Measurements from ENCODE around the gene SIRT6.
"Not testable (repeated sequence)": the region's sequence is repeated elsewhere in the genome, so short reads cannot be mapped to it uniquely, and the experiment has no call there.

The SIRT6 gene

GRCh38 chr19:4199699-4200293, 17.4 kb upstream of the SIRT6 start:
- no peak for DNase-seq (ENCODE audit: low read depth)

- DNase-seq (ENCODE audit: low read depth): no peak
These were observed 16.2 kb upstream of the SIRT6 start for GRCh38 chr19:4198467-4199126.

- DNase-seq (ENCODE audit: low read depth): no peak
These were observed 15.5 kb upstream of the SIRT6 start for GRCh38 chr19:4197625-4198466.

- DNase-seq (ENCODE audit: low read depth): no peak
These were observed 14.9 kb upstream of the SIRT6 start for GRCh38 chr19:4197228-4197624.

- no peak for DNase-seq (ENCODE audit: low read depth)
These were observed 14.3 kb upstream of the SIRT6 start for GRCh38 chr19:4196587-4197148.

GRCh38 chr19:4196009-4196408, 13.6 kb upstream of the SIRT6 start:
- no peak for DNase-seq (ENCODE audit: low read depth)

- DNase-seq (ENCODE audit: low read depth): no peak
These were observed 12.0 kb upstream of the SIRT6 start for GRCh38 chr19:4194353-4194752.

GRCh38 chr19:4192537-4192936, 10.2 kb upstream of the SIRT6 start:
- DNase-seq (ENCODE audit: low read depth): not testable (repeated sequence)

- DNase-seq (ENCODE audit: low read depth): no peak
These were observed 7.3 kb upstream of the SIRT6 start for GRCh38 chr19:4189641-4190040.

GRCh38 chr19:4187313-4188122, 5.2 kb upstream of the SIRT6 start:
- DNase-seq (ENCODE audit: low read depth): no peak

- DNase-seq (ENCODE audit: low read depth): peak; percentile 64
These were observed 4.0 kb upstream of the SIRT6 start for GRCh38 chr19:4186087-4186993.

- no peak for DNase-seq (ENCODE audit: low read depth)
These were observed 3.2 kb upstream of the SIRT6 start for GRCh38 chr19:4185413-4186086.

GRCh38 chr19:4184718-4185352, 2.5 kb upstream of the SIRT6 start:
- DNase-seq (ENCODE audit: low read depth): no peak

GRCh38 chr19:4183967-4184717, 1.8 kb upstream of the SIRT6 start:
- no peak for DNase-seq (ENCODE audit: low read depth)

- DNase-seq (ENCODE audit: low read depth): no peak
These were observed 1.3 kb downstream of the SIRT6 start for GRCh38 chr19:4181053-4181508.

GRCh38 chr19:4178990-4179389, 3.4 kb downstream of the SIRT6 start:
- no peak for DNase-seq (ENCODE audit: low read depth)

GRCh38 chr19:4177146-4177545, 5.2 kb downstream of the SIRT6 start:
- no peak for DNase-seq (ENCODE audit: low read depth)

GRCh38 chr19:4175669-4175931, 6.8 kb downstream of the SIRT6 start:
- no peak for DNase-seq (ENCODE audit: low read depth)
